Measurements from ENCODE around the gene MYO16.

The MYO16 gene

DNA sequence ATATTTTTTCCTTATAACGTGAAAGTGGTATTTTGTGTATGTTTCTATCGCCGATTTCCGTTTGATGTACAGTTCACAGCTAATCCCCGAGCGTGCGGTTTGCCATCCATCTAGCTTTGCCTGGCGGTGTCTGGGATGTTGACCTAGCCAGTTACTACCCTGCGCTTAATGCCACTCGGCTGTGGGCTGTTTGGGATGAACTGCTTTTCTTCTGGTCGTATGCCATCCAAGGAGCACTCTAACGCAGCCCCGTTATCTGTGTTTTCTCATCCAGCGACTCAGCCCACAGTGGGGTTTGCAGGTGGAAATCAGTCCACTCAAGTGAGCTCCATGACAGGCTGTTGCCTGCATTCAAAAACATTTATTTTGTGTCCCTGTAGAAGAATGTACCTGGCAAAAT is 512.3 kb downstream of the MYO16 start:
- DNase-seq (ENCODE audit: low spot score) = no peak
- in situ Hi-C loops (cut with MboI; ENCODE audit: low sequenced_read_pairs, unreplicated experiment) = no loop called here
- TF ChIP-seq, protein P1, sequence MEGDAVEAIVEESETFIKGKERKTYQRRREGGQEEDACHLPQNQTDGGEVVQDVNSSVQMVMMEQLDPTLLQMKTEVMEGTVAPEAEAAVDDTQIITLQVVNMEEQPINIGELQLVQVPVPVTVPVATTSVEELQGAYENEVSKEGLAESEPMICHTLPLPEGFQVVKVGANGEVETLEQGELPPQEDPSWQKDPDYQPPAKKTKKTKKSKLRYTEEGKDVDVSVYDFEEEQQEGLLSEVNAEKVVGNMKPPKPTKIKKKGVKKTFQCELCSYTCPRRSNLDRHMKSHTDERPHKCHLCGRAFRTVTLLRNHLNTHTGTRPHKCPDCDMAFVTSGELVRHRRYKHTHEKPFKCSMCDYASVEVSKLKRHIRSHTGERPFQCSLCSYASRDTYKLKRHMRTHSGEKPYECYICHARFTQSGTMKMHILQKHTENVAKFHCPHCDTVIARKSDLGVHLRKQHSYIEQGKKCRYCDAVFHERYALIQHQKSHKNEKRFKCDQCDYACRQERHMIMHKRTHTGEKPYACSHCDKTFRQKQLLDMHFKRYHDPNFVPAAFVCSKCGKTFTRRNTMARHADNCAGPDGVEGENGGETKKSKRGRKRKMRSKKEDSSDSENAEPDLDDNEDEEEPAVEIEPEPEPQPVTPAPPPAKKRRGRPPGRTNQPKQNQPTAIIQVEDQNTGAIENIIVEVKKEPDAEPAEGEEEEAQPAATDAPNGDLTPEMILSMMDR (IDR thresholded peaks at IDR 0.05; ENCODE audit: borderline replicate concordance, control extremely low read depth, extremely low read depth, insufficient read depth, missing control alignments) = no peak

DNA sequence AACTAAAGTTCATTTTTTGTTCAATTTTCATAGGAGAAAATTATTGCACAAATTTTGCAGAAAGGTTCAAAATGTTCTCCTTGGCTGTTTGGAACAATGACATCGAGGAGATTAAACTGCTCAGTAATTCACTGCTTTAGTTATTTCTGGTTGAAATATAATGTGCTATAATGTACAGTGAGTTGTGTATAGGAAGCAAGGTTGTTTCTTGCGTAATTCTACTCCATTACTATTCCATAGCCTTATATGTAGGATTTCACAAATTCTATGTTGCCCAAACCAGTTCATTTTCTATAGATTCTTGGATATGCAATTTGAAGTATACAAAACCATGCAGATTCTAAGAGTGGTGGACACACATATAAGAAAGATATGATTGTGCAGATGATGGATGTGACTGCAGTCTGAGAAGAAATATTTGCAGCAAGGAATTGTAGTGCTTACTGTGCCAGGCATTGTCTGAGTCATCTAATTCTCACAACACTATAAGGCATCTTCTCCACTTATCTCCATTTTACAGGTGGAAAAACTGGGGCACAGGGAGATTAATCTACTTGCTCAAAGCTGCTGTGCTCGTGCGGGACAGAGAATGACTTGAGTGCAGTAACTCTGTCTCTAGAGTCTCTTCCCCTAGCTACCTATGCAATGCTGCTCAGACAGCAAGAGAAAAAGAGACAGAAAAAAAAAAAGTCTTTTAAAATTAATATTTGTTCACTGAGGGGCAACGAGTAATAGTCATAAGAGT is 515.5 kb downstream of the MYO16 start:
- in situ Hi-C loops (cut with MboI; ENCODE audit: low sequenced_read_pairs, unreplicated experiment) = no loop called here
- DNase-seq (ENCODE audit: low spot score) = no peak
- TF ChIP-seq, protein P1 (IDR thresholded peaks at IDR 0.05; ENCODE audit: borderline replicate concordance, control extremely low read depth, extremely low read depth, insufficient read depth, missing control alignments) = no peak

DNA sequence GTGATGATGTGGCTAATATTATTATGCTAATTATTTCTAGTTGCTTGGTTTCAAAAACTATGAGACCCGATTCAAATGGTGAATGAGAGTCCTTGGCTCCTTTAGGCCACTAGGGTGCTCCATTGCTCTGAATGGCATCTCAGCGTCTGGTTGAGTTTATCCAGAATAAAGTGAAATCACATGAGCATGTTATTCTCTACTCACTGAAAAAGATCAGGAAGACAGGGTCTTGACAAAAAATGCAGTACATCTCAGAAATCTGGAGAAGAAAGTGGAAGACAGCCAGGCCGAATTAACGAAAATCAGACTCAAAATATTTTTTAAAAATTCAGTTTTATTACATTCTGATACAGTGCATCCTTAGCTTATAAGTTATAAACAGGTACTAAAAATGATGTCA is 516.2 kb downstream of the MYO16 start:
- DNase-seq (ENCODE audit: low spot score) = peak; percentile 61
- TF ChIP-seq, protein P1 (IDR thresholded peaks at IDR 0.05; ENCODE audit: borderline replicate concordance, control extremely low read depth, extremely low read depth, insufficient read depth, missing control alignments) = peak; percentile 26
- in situ Hi-C loops (cut with MboI; ENCODE audit: low sequenced_read_pairs, unreplicated experiment) = no loop called here

DNA sequence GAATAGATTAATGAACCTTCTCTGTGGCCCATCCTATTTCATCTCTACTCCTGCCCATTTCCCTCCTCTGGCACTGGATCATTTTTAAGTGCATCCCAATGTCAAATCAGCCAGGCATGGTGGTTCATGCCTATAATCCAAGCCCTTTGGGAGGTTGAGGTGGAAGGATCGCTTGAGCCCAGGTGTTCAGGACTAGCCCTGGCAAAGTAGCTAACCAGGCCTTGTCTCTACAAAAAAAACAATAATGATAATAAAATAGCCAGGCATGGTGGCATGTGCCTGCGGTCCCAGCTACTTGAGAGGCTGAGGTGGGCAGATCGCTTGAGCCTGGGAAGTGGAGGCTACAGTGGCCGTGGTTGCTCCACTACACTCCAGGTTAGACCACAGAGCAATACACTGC is 517.0 kb downstream of the MYO16 start:
- DNase-seq (ENCODE audit: low spot score) = no peak
- TF ChIP-seq, protein P1 (IDR thresholded peaks at IDR 0.05; ENCODE audit: borderline replicate concordance, control extremely low read depth, extremely low read depth, insufficient read depth, missing control alignments) = no peak
- in situ Hi-C loops (cut with MboI; ENCODE audit: low sequenced_read_pairs, unreplicated experiment) = no loop called here

DNA sequence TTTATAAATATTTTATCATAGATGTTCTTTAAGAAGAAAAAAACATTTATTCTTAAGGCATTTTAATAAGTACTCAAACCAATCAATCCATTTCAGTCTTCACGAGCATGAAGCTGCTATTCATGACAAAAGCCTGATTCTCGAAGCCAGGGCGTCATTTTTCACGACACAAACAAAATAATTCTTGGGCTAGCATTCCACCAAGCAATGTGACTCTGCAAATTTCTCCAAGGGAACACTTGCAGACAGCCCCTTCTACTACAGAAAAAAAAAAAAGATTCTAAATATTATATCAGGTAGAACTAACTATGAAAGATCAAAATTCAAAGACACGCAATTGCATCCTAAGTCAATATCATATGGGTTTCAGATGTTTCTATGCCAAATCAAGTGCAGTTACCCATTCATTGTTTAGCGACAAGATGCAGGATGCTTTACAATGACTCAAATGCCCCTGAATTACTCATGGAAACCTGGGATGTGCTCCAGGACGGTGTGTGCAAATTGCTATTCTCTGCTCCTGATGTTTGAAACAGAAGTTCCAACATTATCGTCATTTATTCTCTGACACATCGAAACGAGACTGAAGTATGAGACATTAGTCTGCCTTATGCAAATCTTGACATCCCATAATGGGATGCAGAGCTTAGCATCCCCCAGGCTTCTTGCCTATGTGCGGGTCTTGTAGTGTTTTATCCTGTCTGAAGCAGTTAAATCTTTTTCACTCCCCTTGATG is 517.7 kb downstream of the MYO16 start:
- in situ Hi-C loops (cut with MboI; ENCODE audit: low sequenced_read_pairs, unreplicated experiment) = no loop called here
- DNase-seq (ENCODE audit: low spot score) = no peak
- TF ChIP-seq, protein P1 (IDR thresholded peaks at IDR 0.05; ENCODE audit: borderline replicate concordance, control extremely low read depth, extremely low read depth, insufficient read depth, missing control alignments) = no peak

DNA sequence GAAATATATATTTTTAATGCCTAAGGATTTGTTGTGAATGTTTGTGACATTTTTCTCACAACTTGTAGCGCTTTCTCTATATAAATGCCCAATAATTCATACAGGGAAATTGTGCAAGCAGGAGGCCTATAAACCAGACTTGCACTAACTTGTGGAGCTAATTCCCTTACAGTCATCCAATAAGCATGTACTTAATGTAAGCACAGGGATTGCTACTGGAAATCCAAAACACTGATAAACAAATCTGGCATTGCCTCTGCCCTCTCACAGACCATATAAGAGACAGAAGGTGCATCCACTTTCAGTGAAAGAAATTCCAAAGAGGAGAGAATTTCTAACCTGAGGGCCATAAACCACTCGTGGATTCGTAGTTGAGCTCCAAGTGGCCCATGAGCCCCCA is 518.8 kb downstream of the MYO16 start:
- in situ Hi-C loops (cut with MboI; ENCODE audit: low sequenced_read_pairs, unreplicated experiment) = no loop called here
- TF ChIP-seq, protein P1 (IDR thresholded peaks at IDR 0.05; ENCODE audit: borderline replicate concordance, control extremely low read depth, extremely low read depth, insufficient read depth, missing control alignments) = no peak
- no peak for DNase-seq (ENCODE audit: low spot score)

Measured in GM13976 (cell line).